Thyroid gland (tissue), 4 donors: ENCODE data around the gene DPP7.

Source experiments
- CTCF ChIP-seq, 6 experiments: fragments of 200-600 bp in 3 of 6; fragments of 450-650 bp in 3 of 6; sonication (generic) in 3 of 6; IDR thresholded peaks; one replicate each; pipeline ENCODE4 v1.5.1; 2016 to 2019; ENCODE audit warnings: antibody characterized with exemption in 6 of 6, mild to moderate bottlenecking in 2 of 6, inconsistent platforms in 1 of 6, moderate library complexity in 1 of 6
- POLR2A ChIP-seq, 2 donors: fragments of 450-650 bp; IDR thresholded peaks; one replicate each; pipeline ENCODE4 v1.6.1; 2017; ENCODE audit warnings: antibody characterized with exemption in 2 of 2, mild to moderate bottlenecking in 2 of 2, moderate library complexity in 1 of 2

- TF ChIP-seq CTCF (IDR thresholded peaks at IDR 0.05) (no peak), POLR2A (IDR thresholded peaks at IDR 0.05) (no peak)
These were observed 22.5 kb upstream of the DPP7 start for GRCh38 chr9:137136881-137137607.
